ENCODE measurements around the gene PTPRM.

GRCh38 chr18:7803956-7804469, 236.9 kb downstream of the PTPRM start:
- TF ChIP-seq CTCF (IDR thresholded peaks at IDR 0.05; ENCODE audit: low read depth, low read length, missing input control) (no peak), SP1 (IDR thresholded peaks at IDR 0.05) (no peak), EGR1 (IDR thresholded peaks at IDR 0.05; ENCODE audit: low read depth in 2 of 2) (no peak), ATF3 (IDR thresholded peaks at IDR 0.05) (no peak), TAF1 (conservative IDR thresholded peaks at IDR 0.05) (no peak), FOXA1 (IDR thresholded peaks at IDR 0.05) (no peak)
